ENCODE measurements around the gene MRPS15. TPM values are rescaled to one million over a fixed set of nuclear protein-coding genes. Genes with fewer than 3 reads are reported as not detected.
"Not testable (repeated sequence)": the region's sequence is repeated elsewhere in the genome, so short reads cannot be mapped to it uniquely, and the experiment has no call there.

The MRPS15 gene
- total and polyA plus RNA-seq, 9 donors: 30.9 to 83.5 (median 38.0) TPM

- Histone ChIP-seq H3K27me3 (no peaks in the 10 kb centered on the region), H3K36me3 (no peaks in the 10 kb centered on the region), H3K4me3 (no peak overlapping the region), H3K4me1 (ENCODE audit: insufficient read depth) (no peaks in the 10 kb centered on the region), H3K27ac (no peak overlapping the region), H3K9me3 (no peaks in the 10 kb centered on the region)
- WGBS, 3 donors: 28 to 31% (median 30%) methylated on average over 9 of the region's 9 CpGs
- no peak for DNase-seq
- intact Hi-C loops (cut with DNase I): no loop called here
- no peak for TF ChIP-seq EP300 (IDR thresholded peaks at IDR 0.05)
- TF ChIP-seq CTCF (IDR thresholded peaks at IDR 0.05): no peak
- TF ChIP-seq POLR2A (IDR thresholded peaks at IDR 0.05): no peak
Observed at GRCh38 chr1:36492491-36492890, 28.3 kb upstream of the MRPS15 start.

DNA sequence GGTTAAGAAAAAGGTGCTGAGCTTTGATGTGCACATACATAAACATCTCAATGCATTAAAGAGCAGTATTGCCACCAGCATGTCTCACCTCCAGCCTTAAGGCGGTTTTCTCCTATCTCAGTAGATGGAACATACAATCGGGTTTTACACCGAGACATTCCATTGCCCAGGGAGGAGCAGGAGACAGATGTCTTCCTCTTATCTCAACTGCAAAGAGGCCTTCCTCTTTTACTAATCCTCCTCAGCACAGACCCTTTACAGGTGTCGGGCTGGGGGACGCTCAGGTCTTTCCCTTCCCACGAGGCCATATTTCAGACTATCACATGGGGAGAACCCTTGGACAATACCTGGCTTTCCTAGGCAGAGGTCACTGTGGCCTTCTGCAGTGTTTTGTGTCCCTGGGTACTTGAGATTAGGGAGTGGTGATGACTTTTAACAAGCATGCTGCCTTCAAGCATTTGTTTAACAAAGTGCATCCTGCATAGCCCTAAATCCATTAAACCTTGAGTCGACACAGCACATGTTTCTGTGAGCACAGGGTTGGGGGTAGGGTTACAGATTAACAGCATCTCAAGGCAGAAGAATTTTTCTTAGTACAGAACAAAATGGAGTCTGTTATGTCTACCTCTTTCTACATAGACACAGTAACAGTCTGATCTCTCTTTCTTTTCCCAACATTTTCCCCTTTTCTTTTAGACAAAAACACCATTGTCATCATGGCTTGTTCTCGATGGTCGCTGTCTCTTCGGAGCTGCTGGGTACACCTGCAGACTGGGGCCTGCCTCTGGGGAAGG is 25.3 kb upstream of the MRPS15 start:
- H3K27me3 ChIP-seq; H3K27ac ChIP-seq; H3K36me3 ChIP-seq; DNase-seq; H3K9me3 ChIP-seq; H3K4me1 ChIP-seq (ENCODE audit: insufficient read depth); intact Hi-C loops (cut with DNase I); H3K4me3 ChIP-seq: not testable (repeated sequence)
- WGBS, 3 donors: 46 to 54% (median 53%) methylated on average over 10 of the region's 10 CpGs

GRCh38 chr1:36487906-36488305 is 23.7 kb upstream of the MRPS15 start:
- WGBS, 3 donors: 74 to 85% (median 82%) methylated on average over 3 of the region's 3 CpGs
- intact Hi-C loops (cut with DNase I): no loop called here

DNA sequence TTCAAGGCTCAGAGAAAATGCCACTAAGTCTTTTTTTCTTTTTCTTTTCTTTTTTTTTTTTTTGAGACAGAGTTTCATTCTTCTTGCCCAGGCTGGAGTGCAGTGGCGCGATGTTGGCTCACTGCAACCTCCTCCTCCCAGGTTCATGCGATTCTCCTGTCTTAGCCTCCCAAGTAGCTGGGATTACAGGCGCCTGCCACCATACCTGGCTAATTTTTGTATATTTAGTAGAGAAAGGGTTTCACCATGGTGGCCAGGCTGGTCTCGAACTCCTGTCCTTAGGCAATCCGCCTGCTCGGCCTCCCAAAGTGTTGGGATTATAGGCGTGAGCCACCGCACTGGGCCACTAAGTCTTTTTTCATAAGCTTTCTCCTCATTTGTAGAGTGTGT is 23.1 kb upstream of the MRPS15 start:
- H3K4me3 ChIP-seq; DNase-seq; H3K4me1 ChIP-seq (ENCODE audit: insufficient read depth); H3K9me3 ChIP-seq; intact Hi-C loops (cut with DNase I); H3K36me3 ChIP-seq; H3K27me3 ChIP-seq: not testable (repeated sequence)
- peak overlapping the region in 1 of 2 donors; percentile 21 for H3K27ac ChIP-seq
- 90 to 96% (median 90%) methylated on average over 9 of the region's 9 CpGs for whole genome bisulfite sequencing, 3 donors

More at GRCh38 chr1:36487906-36488305, 23.7 kb upstream of the MRPS15 start:
- H3K4me3 ChIP-seq: no peak overlapping the region
- no peaks in the 10 kb centered on the region for H3K9me3 ChIP-seq
- H3K27ac ChIP-seq: no peak overlapping the region
- no peaks in the 10 kb centered on the region for H3K27me3 ChIP-seq
- DNase-seq: peak in 1 of 5 donors; percentile 7
- no peaks in the 10 kb centered on the region for H3K4me1 ChIP-seq (ENCODE audit: insufficient read depth)
- no peak for TF ChIP-seq POLR2A (IDR thresholded peaks at IDR 0.05)
- no peaks in the 10 kb centered on the region for H3K36me3 ChIP-seq

- Histone ChIP-seq H3K9me3 (no peaks in the 10 kb centered on the region), H3K36me3 (no peaks in the 10 kb centered on the region), H3K27me3 (no peaks in the 10 kb centered on the region), H3K4me3 (no peak overlapping the region), H3K4me1 (ENCODE audit: insufficient read depth) (no peaks in the 10 kb centered on the region), H3K27ac (peak overlapping the region in 1 of 2 donors; percentile 21)
- peak in 4 of 5 donors; percentile 57 to 84 (median 70) for DNase-seq
- 31 to 51% (median 34%) methylated on average over 17 of the region's 17 CpGs for WGBS, 3 donors
- intact Hi-C loops (cut with DNase I): no loop called here
- TF ChIP-seq EP300 (IDR thresholded peaks at IDR 0.05) (no peak), CTCF (IDR thresholded peaks at IDR 0.05) (no peak), POLR2A (IDR thresholded peaks at IDR 0.05) (no peak)
Observed at GRCh38 chr1:36486439-36487335, 22.5 kb upstream of the MRPS15 start.
